Measurements from ENCODE around the gene PAGR1. TPM values are rescaled to one million over a fixed set of nuclear protein-coding genes. Genes with fewer than 3 reads are reported as not detected.

Gene PAGR1
- total and polyA plus RNA-seq, 2 of the 8 experiments (the other 6 are each of a cell fraction or from before 2014, with no cell fraction given), result 35.4 to 56.4 TPM

- H3K23ac ChIP-seq (ENCODE audit: insufficient read length), result no peak overlapping the region
- H4K5ac ChIP-seq (ENCODE audit: insufficient read length, low read depth, low read length), result no peak overlapping the region
- H2BK120ac ChIP-seq (replicated peaks; ENCODE audit: low read depth, low read length), result no peak overlapping the region
- no peak overlapping the region for H2BK15ac ChIP-seq (ENCODE audit: low read length)
- H3K27me3 ChIP-seq (replicated peaks in 1 of 4; ENCODE audit: control insufficient read depth in 3 of 4, extremely low read depth in 1 of 4, insufficient read depth in 3 of 4, low read length in 3 of 4), result no peaks in the 10 kb centered on the region
- no peak overlapping the region for H3K9ac ChIP-seq (replicated peaks in 1 of 4; ENCODE audit: extremely low read depth in 1 of 4, low read depth in 3 of 4, low read length in 3 of 4)
- H4K20me1 ChIP-seq (replicated peaks in 1 of 2; ENCODE audit: control insufficient read depth in 1 of 2, insufficient read depth in 2 of 2, low read length in 2 of 2), result no peaks in the 10 kb centered on the region
- no peaks in the 10 kb centered on the region for H3K9me3 ChIP-seq (ENCODE audit: insufficient read depth in 2 of 2, low read depth in 1 of 2, low read length in 1 of 2)
- no peak overlapping the region for H3K4me3 ChIP-seq (ENCODE audit: extremely low read depth in 1 of 4, insufficient read depth in 2 of 4, low read depth in 3 of 4, low read length in 4 of 4)
- no peak overlapping the region for H3K18ac ChIP-seq (ENCODE audit: extremely low read depth, low read length)
- no peaks in the 10 kb centered on the region for H3K23me2 ChIP-seq (ENCODE audit: low read depth, low read length)
- no peak overlapping the region for H3K27ac ChIP-seq (ENCODE audit: low read depth, low read length)
- no peaks in the 10 kb centered on the region for H3K36me3 ChIP-seq (ENCODE audit: control insufficient read depth in 2 of 4, insufficient read depth in 4 of 4, low read length in 3 of 4)
- no peak overlapping the region for H4K8ac ChIP-seq (ENCODE audit: extremely low read depth, insufficient read depth, low read length)
- ChIA-PET POLR2A (ENCODE audit: partially characterized antibody) (interaction anchor here (1.0 to 2.9 kb wide), 5 partner anchors 10 to 37 kb away, joined by 3 to 8 read pairs (median 4); partner anchors contain the start of gene MAZ), CTCF (ENCODE audit: partially characterized antibody) (interaction anchor here (1.0 to 4.8 kb wide), 4 partner anchors 15 to 40 kb away, joined by 3 to 17 read pairs (median 4); partner anchors contain the start of gene KIF22)
- no peak overlapping the region for H2BK12ac ChIP-seq (ENCODE audit: low read depth, low read length)
- H3K79me1 ChIP-seq (ENCODE audit: low read depth, low read length), result no peaks in the 10 kb centered on the region
- H2AK5ac ChIP-seq (ENCODE audit: low read depth, low read length), result no peak overlapping the region
- no peaks in the 10 kb centered on the region for H3K79me2 ChIP-seq (ENCODE audit: control insufficient read depth in 1 of 2, insufficient read depth in 2 of 2, low read length in 2 of 2)
- no peak overlapping the region for H2BK20ac ChIP-seq (ENCODE audit: low read length)
- H3K4me2 ChIP-seq (ENCODE audit: insufficient read depth in 1 of 2, low read depth in 2 of 2, low read length in 2 of 2), result no peak overlapping the region
- FAIRE-seq (no peak), DNase-seq (ENCODE audit: low read depth in 1 of 2, low spot score in 2 of 2) (no peak)
- H4K91ac ChIP-seq (replicated peaks; ENCODE audit: insufficient read length, low read length), result no peak overlapping the region
- WGBS, 2 experiments (ENCODE audit: extremely low coverage in 1 of 2, insufficient coverage in 1 of 2, insufficient read length in 1 of 2, insufficient replicate concordance in 2 of 2, low coverage in 1 of 2, low lambda C conversion rate in 2 of 2, missing lambda C conversion rate in 1 of 2), result 82% methylated on average over 2 of the region's 2 CpGs; no CpG with 5 or more reads in 1 of the 2 experiments
- no peak for TF ChIP-seq FOSL1 (IDR thresholded peaks at IDR 0.05; ENCODE audit: insufficient read depth, low read depth, low read length)
- no peak for TF ChIP-seq ATF2 (IDR thresholded peaks at IDR 0.05; ENCODE audit: low read length)
- no peak for TF ChIP-seq CHD2 (IDR thresholded peaks at IDR 0.05; ENCODE audit: low read length)
- no peak for TF ChIP-seq RFX5 (IDR thresholded peaks at IDR 0.05; ENCODE audit: borderline replicate concordance, low read depth, low read length)
- TF ChIP-seq E2F6 (IDR thresholded peaks at IDR 0.05), result no peak
- TF ChIP-seq SP2 (IDR thresholded peaks at IDR 0.05; ENCODE audit: low read length), result no peak
- no peak for TF ChIP-seq TBP (IDR thresholded peaks at IDR 0.05; ENCODE audit: low read depth, low read length)
- no peak for TF ChIP-seq KDM4A (IDR thresholded peaks at IDR 0.05; ENCODE audit: low read depth, low read length, severe bottlenecking)
- no peak for TF ChIP-seq EGR1 (IDR thresholded peaks at IDR 0.05; ENCODE audit: borderline replicate concordance, low read depth, low read length)
- no peaks in the 10 kb centered on the region for H3K4me1 ChIP-seq (replicated peaks in 1 of 4; ENCODE audit: control insufficient read depth in 3 of 4, insufficient read depth in 4 of 4, low read length in 3 of 4)
- no peak overlapping the region for H3K56ac ChIP-seq (replicated peaks; ENCODE audit: insufficient read length, low read depth, low read length)
- H3K4ac ChIP-seq (replicated peaks; ENCODE audit: insufficient read length, low read depth, low read length), result no peak overlapping the region
- no peak overlapping the region for H3K14ac ChIP-seq (ENCODE audit: insufficient read length)
- H2AFZ ChIP-seq (ENCODE audit: low read length), result no peak overlapping the region
- H2BK5ac ChIP-seq (ENCODE audit: low read depth, low read length), result no peak overlapping the region
Measured at GRCh38 chr16:29769507-29769906, 46.4 kb upstream of the PAGR1 start.
